SHP77 treated with DMSO at 0.1 percent for 48 hours (cell line): Measurements from ENCODE around the gene DCTD.

Source experiments
- DNase-seq: peaks from one replicate; lab custom pipeline; 2025; lab: John Stamatoyannopoulos, UW

The DCTD gene

GRCh38 chr4:182871616-182872015 is 45.6 kb downstream of the DCTD start:
- no peak for DNase-seq

- DNase-seq, result no peak
Observed at GRCh38 chr4:182869697-182870096, 47.5 kb downstream of the DCTD start.

GRCh38 chr4:182866746-182867145 is 50.4 kb downstream of the DCTD start:
- no peak for DNase-seq

- no peak for DNase-seq
Observed at GRCh38 chr4:182863501-182863900, 53.7 kb downstream of the DCTD start.

GRCh38 chr4:182862921-182863320 is 54.3 kb downstream of the DCTD start:
- DNase-seq, result no peak

- no peak for DNase-seq
Observed at GRCh38 chr4:182862141-182862875, 54.9 kb downstream of the DCTD start.

GRCh38 chr4:182861346-182861745 is 55.8 kb downstream of the DCTD start:
- no peak for DNase-seq

- no peak for DNase-seq
Observed at GRCh38 chr4:182859730-182860129, 57.5 kb downstream of the DCTD start.

- no peak for DNase-seq
Observed at GRCh38 chr4:182858711-182859110, 58.5 kb downstream of the DCTD start.

- no peak for DNase-seq
Observed at GRCh38 chr4:182856862-182857261, 60.3 kb downstream of the DCTD start.

GRCh38 chr4:182855877-182856276 is 61.3 kb downstream of the DCTD start:
- no peak for DNase-seq

- no peak for DNase-seq
Observed at GRCh38 chr4:182855312-182855711, 61.9 kb downstream of the DCTD start.

- DNase-seq, result no peak
Observed at GRCh38 chr4:182854466-182854865, 62.7 kb downstream of the DCTD start.

GRCh38 chr4:182853731-182854330 is 63.4 kb downstream of the DCTD start:
- no peak for DNase-seq

- no peak for DNase-seq
Observed at GRCh38 chr4:182848685-182849084, 68.5 kb downstream of the DCTD start.

- no peak for DNase-seq
Observed at GRCh38 chr4:182847576-182848450, 69.4 kb downstream of the DCTD start.

GRCh38 chr4:182846036-182846435 is 71.2 kb downstream of the DCTD start:
- no peak for DNase-seq

GRCh38 chr4:182845618-182846017 is 71.6 kb downstream of the DCTD start:
- DNase-seq, result no peak

- DNase-seq, result no peak
Observed at GRCh38 chr4:182843808-182844325, 73.3 kb downstream of the DCTD start.

- DNase-seq, result no peak
Observed at GRCh38 chr4:182842759-182843390, 74.3 kb downstream of the DCTD start.

GRCh38 chr4:182842104-182842600 is 75.0 kb downstream of the DCTD start:
- DNase-seq, result no peak

- DNase-seq, result no peak
Observed at GRCh38 chr4:182840108-182840507, 77.1 kb downstream of the DCTD start.
